GM12864 (cell line): Measurements from ENCODE around the gene MMEL1.
A peak's percentile ranks its signal among the peaks of the same experiment; 100 is the strongest.
"Not testable (repeated sequence)": the region's sequence is repeated elsewhere in the genome, so short reads cannot be mapped to it uniquely, and the experiment has no call there.

ENCODE experiments used
- DNase-seq: peaks from one replicate; pipeline ENCODE4 v3.0.0-alpha.2; 2011; ENCODE audit warnings: low read depth
- H3K4me3 ChIP-seq: 2 replicates; pipeline ENCODE4 v1.5.1; 2011; ENCODE audit warnings: mild to moderate bottlenecking, low read depth, low read length, control low read depth
- CTCF ChIP-seq: IDR thresholded peaks from 2 replicates; pipeline ENCODE4 v1.5.1; 2011; ENCODE audit warnings: low read depth, mild to moderate bottlenecking, moderate library complexity, low read length, control low read depth, inconsistent platforms; ENCODE audit errors: missing control alignments

Gene MMEL1

GRCh38 chr1:2575801-2576663, 56.8 kb downstream of the MMEL1 start:
- DNase-seq = no peak
- no peak for TF ChIP-seq CTCF
- H3K4me3 ChIP-seq = peak overlapping the region; percentile 30

DNA sequence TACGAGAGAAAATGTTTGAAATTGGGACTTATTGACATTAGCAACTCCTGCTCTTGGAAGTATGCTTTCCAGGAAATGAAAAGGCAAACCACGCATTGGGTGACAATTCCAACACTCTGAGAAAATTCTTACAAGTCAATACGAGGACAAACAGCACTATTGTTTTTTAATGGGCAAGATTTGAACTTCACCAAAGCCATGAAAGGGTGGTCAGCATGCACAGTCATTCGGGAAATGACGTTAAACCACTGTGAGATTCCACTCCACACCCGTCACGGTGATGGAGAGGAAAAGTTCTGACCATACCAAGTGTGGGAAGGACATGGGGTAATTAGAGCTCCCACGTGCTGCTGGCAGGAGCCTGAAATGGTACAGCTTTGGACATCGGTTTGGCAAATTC, 58.5 kb downstream of the MMEL1 start:
- no peak overlapping the region for H3K4me3 ChIP-seq
- no peak for DNase-seq
- no peak for TF ChIP-seq CTCF

DNA sequence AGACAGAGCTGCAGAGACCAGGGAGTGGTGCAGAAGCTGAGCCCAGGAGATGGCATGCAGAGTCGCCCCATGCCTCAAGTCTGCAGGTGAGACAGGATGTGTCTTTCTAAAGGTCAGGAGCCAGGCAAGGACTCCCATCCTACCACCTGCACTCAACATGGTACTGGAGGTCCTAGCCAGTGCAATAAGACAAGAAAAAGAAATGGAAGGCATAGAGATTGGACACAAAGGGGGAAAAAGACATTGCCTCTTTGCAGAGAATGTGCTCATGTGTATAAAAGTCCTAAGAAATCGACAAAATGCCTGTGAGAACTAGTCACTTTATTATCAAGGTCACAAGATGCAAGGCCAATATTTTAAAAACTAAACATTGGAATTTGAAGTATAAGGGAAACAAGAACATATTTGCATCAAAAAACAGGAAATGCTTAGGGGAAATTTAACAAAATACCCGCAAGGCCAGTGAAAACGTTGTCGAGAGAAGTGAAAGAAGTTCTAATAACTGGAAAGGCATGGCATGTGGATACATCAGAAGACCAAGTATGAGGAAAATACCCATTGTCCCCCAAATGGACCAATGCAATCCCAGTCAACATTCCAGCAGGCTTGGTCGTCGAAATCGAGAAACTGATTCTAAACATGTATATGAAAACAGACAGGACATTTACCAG, 59.4 kb downstream of the MMEL1 start:
- no peak for TF ChIP-seq CTCF
- H3K4me3 ChIP-seq = no peak overlapping the region
- DNase-seq = no peak

GRCh38 chr1:2571348-2571747, 61.5 kb downstream of the MMEL1 start:
- no peak overlapping the region for H3K4me3 ChIP-seq

GRCh38 chr1:2570332-2570731, 62.5 kb downstream of the MMEL1 start:
- H3K4me3 ChIP-seq = no peak overlapping the region
- no peak for TF ChIP-seq CTCF
- DNase-seq = no peak

More at GRCh38 chr1:2571348-2571747, 61.5 kb downstream of the MMEL1 start:
- TF ChIP-seq CTCF = no peak
- DNase-seq = no peak

DNA sequence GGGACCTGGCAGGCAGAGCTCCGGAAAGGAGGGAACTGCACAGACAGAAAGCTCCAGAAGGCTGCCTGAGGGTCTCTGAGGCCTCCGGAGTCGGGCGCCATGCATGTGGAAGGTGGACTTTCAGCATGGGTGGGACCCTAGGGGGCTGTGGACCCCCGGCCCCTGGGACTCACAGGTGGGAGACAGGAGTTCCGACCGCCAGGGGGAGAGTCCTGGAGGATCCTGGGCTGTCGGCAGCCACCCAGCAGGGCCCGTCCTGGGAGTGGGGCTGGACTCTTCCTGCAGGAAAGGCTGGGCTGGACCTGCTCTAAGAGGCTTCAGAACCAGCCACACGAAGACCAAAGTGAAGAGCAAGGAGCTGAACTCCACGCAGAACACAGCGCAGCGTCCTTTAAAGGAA, 63.1 kb downstream of the MMEL1 start:
- DNase-seq = not testable (repeated sequence)

GRCh38 chr1:2569060-2569459, 63.8 kb downstream of the MMEL1 start:
- no peak for DNase-seq
- no peak overlapping the region for H3K4me3 ChIP-seq
- TF ChIP-seq CTCF = no peak

More for the DNA sequence above, 63.1 kb downstream of the MMEL1 start:
- H3K4me3 ChIP-seq = not testable (repeated sequence)

DNA sequence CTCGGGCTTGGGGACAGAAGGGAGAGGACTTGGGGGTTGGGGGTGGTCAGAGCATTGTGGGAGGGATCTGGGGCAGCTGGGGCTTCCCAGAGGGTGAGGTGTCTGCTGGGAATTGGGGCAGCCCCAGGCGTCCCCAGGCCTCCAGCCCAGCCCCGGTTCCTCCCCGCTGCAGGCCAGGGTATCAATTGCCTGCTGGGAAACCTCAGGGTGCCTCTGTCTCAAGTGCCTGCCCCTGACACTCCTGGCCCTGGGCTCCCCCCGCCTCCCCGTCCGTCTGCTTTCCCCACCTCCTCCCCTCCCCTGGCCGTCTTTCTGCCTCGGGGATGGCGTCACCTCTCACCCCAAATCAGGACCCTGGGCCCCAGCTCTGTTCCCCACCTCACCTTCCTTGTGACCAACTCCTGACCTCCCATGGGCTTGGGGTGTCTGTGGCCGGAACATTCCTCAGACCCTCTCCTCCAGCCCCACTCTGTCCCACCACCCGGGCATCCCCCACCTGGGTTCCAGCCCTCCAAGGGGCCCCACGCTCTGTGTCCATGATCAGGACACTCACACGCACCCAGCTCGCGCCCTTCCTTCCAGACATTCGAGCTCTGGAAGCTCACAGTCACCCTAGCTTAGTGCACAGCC, 64.5 kb downstream of the MMEL1 start:
- not testable (repeated sequence) for DNase-seq, H3K4me3 ChIP-seq
